Measurements from ENCODE around the gene ZNF813. TPM values are rescaled to one million over a fixed set of nuclear protein-coding genes. Genes with fewer than 3 reads are reported as not detected.
"Not testable (repeated sequence)": the region's sequence is repeated elsewhere in the genome, so short reads cannot be mapped to it uniquely, and the experiment has no call there.

Gene ZNF813
- total RNA-seq, 2 experiments from 2014 or later, result 5.8 to 7.4 TPM

DNA sequence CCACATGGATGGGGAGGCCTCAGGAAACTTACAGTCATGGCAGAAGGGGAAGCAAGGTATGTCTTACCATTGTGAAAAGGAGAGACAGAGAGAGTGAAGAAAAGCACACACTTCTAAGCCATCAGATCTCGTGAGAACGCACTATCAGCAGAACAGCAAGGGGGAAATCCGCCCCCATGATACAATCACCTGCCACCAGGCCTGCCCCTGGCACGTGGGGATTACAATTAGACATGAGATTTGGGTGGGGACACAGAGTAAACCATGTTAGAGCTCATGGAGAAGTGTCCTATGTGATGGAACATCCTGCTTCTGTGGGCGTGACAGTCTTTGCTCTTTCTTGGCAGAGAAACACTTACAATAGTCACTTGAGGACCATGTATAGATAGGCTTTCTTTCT is 42.3 kb downstream of the ZNF813 start:
- Mint-ChIP-seq H3K4me3 (no peak overlapping the region), H3K27me3 (peaks cover 12% of the 10 kb centered on the region), H3K36me3 (ENCODE audit: low read depth) (peaks cover 1% of the 10 kb centered on the region), H3K9me3 (ENCODE audit: low read depth) (no peaks in the 10 kb centered on the region), H3K27ac (no peak overlapping the region), H3K4me1 (no peaks in the 10 kb centered on the region)
- CTCF ChIA-PET, result no interaction called here
- ATAC-seq (no peak), DNase-seq (no peak)
- intact Hi-C loops (cut with DNase I, micrococcal nuclease), result no loop called here
- POLR2A ChIA-PET, result interaction anchor here (1.2 kb wide), 1 partner anchor 11 kb away, joined by 5 read pairs; no protein-coding TSS in a partner anchor

DNA sequence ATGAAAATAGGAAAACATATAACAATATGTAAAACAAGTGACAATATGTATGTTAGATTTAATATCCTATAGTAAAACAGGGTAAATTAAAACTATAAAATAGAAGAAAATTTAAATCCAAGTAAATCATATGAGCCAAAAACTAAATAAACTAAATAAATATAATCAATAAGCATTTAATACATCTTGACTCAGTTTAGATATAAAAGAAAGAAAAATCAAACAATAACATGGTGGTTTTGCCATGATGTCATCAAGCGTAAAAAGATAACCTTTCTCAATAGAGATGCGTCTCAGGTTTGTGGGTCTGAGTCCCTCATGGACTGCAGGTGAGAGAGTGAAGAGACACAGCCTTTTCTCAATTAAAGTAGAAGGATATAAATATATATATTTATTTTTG is 43.8 kb downstream of the ZNF813 start:
- Mint-ChIP-seq H3K4me3 (no peak overlapping the region), H3K36me3 (ENCODE audit: low read depth) (peaks cover under 1% of the 10 kb centered on the region), H3K4me1 (no peaks in the 10 kb centered on the region), H3K27ac (no peak overlapping the region), H3K9me3 (ENCODE audit: low read depth) (no peaks in the 10 kb centered on the region), H3K27me3 (peaks cover 9% of the 10 kb centered on the region)
- DNase-seq, result no peak
- ChIA-PET CTCF (no interaction called here), POLR2A (no interaction called here)
- no peak for ATAC-seq
- intact Hi-C loops (cut with DNase I, micrococcal nuclease), result no loop called here

DNA sequence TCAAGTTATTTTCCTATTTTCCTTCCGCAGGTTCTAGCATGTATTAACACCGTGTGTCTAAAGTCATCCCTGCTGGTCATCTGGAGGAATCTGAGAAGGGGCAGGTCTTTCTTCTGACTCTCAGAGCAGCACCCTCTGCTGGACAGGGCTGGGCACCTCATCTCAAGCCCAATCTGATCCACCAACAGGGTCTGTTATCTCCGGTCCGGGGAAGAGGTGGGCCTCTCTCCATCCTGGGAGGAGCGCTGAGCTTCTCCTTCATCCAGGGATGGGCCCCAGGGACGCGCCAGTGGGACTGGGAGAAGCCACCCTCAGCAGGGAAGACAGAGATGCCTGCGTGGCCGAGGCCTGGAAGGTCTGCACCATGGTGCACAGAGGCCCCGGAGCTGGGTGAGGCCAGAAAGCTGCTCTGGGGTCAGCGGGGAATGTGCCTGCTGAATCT is 44.4 kb downstream of the ZNF813 start:
- ChIA-PET CTCF (no interaction called here), POLR2A (no interaction called here)
- Mint-ChIP-seq H3K36me3 (ENCODE audit: low read depth) (no peaks in the 10 kb centered on the region), H3K27me3 (peaks cover 5% of the 10 kb centered on the region), H3K4me3 (no peak overlapping the region), H3K9me3 (ENCODE audit: low read depth) (no peaks in the 10 kb centered on the region), H3K27ac (no peak overlapping the region), H3K4me1 (no peaks in the 10 kb centered on the region)
- intact Hi-C loops (cut with DNase I, micrococcal nuclease), result loop anchor here (1.0 kb wide), 2 partner anchors 87 to 317 kb away; no protein-coding TSS in a partner anchor
- DNase-seq (peak; percentile 71), ATAC-seq (peak; percentile 84)

- H3K27me3 Mint-ChIP-seq; ATAC-seq; CTCF ChIA-PET; H3K9me3 Mint-ChIP-seq (ENCODE audit: low read depth); H3K36me3 Mint-ChIP-seq (ENCODE audit: low read depth); H3K4me1 Mint-ChIP-seq; H3K4me3 Mint-ChIP-seq; DNase-seq; POLR2A ChIA-PET; intact Hi-C loops (cut with DNase I, micrococcal nuclease); H3K27ac Mint-ChIP-seq: not testable (repeated sequence)
Observed at GRCh38 chr19:53515047-53515446, 47.5 kb downstream of the ZNF813 start.

- ATAC-seq (no peak), DNase-seq (no peak)
- Mint-ChIP-seq H3K27ac (no peak overlapping the region), H3K4me3 (no peak overlapping the region), H3K36me3 (ENCODE audit: low read depth) (peaks cover 12% of the 10 kb centered on the region), H3K9me3 (ENCODE audit: low read depth) (peaks cover 10% of the 10 kb centered on the region), H3K27me3 (no peaks in the 10 kb centered on the region), H3K4me1 (peaks cover 13% of the 10 kb centered on the region)
- ChIA-PET CTCF (no interaction called here), POLR2A (no interaction called here)
- intact Hi-C loops (cut with DNase I, micrococcal nuclease), result no loop called here
Observed at GRCh38 chr19:53517114-53517741, 49.7 kb downstream of the ZNF813 start.

DNA sequence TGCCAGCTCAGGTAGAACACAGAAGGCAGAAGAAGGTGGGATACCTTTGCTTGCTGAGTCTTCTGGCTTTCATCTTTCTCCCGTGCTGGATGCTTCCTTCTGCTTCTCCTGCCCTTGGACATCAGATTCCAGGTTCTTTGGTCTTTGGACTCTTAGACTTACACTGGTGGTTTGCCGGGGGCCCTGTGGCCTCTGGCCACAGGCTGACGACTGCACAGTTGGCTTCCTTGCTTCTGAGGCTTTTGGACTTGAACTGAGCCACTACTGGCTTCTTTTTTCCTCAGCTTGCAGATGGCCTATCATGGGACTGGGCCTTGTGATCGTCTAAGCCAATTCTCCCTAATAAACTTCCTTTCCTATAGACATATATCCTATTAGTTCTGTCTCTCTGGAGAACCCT is 50.6 kb downstream of the ZNF813 start:
- ATAC-seq, result no peak
- H3K9me3 Mint-ChIP-seq (ENCODE audit: low read depth), result peaks cover 10% of the 10 kb centered on the region
- intact Hi-C loops (cut with DNase I, micrococcal nuclease), result no loop called here
- no peaks in the 10 kb centered on the region for H3K27me3 Mint-ChIP-seq
- CTCF ChIA-PET, result no interaction called here
- peaks cover 16% of the 10 kb centered on the region for H3K36me3 Mint-ChIP-seq (ENCODE audit: low read depth)
- POLR2A ChIA-PET, result no interaction called here
- H3K4me3 Mint-ChIP-seq, result no peak overlapping the region
- DNase-seq, result no peak
- peaks cover 15% of the 10 kb centered on the region for H3K4me1 Mint-ChIP-seq
- H3K27ac Mint-ChIP-seq, result no peak overlapping the region

DNA sequence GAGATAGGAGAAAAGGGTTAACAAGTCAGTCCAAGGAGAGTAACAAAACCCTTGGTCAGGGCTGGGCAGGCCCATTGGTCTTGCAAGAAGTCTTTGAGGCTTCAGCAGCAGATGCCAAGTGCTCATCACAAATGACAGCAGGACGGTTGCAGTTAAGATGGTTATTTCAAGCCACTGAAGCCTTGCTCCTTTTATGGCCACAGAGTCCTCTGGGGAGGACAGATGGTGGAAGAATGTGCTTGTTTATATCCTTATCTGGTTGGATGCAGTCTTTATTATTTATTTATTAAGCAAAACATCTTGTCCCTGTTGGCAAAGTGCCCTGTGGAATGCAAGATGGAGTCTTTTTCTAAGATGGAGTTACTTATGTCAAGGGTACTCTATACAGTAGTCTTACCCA is 51.2 kb downstream of the ZNF813 start:
- ATAC-seq (no peak), DNase-seq (no peak)
- POLR2A ChIA-PET, result no interaction called here
- no peak overlapping the region for H3K4me3 Mint-ChIP-seq
- H3K4me1 Mint-ChIP-seq, result peaks cover 15% of the 10 kb centered on the region
- CTCF ChIA-PET, result no interaction called here
- peaks cover 10% of the 10 kb centered on the region for H3K9me3 Mint-ChIP-seq (ENCODE audit: low read depth)
- H3K27me3 Mint-ChIP-seq, result no peaks in the 10 kb centered on the region
- intact Hi-C loops (cut with DNase I, micrococcal nuclease), result loop anchor here in 1 of 2 experiments (1.0 kb wide), 1 partner anchor 264 kb away; the partner anchor contains the start of gene ZNF677
- peaks cover 22% of the 10 kb centered on the region for H3K36me3 Mint-ChIP-seq (ENCODE audit: low read depth)
- no peak overlapping the region for H3K27ac Mint-ChIP-seq

DNA sequence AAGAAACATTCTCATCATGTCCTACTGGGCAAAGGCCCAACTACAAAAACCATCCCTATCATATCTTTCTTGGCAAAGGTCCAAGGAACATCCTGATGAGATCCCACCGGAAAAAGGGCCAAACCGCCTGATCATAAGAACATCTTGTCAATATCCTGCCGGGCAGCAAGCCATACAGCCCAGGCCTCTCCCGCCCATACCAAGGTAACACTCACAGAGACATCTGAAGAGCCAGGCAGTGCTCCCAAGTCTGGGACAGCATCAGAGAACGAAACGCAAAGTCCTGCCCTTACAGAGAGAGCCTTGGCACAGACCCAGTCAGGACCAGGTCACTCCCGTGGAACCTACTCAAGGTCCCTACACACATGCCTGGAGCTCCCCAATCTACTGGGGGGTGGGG is 51.9 kb downstream of the ZNF813 start:
- CTCF ChIA-PET, result no interaction called here
- DNase-seq, result no peak
- H3K27me3 Mint-ChIP-seq, result no peaks in the 10 kb centered on the region
- peak overlapping the region; percentile 68 for H3K27ac Mint-ChIP-seq
- H3K9me3 Mint-ChIP-seq (ENCODE audit: low read depth), result peaks cover 10% of the 10 kb centered on the region
- POLR2A ChIA-PET, result no interaction called here
- intact Hi-C loops (cut with DNase I, micrococcal nuclease), result loop anchor here in 1 of 2 experiments (1.0 kb wide), 1 partner anchor 265 kb away; the partner anchor contains the start of gene ZNF677
- H3K4me3 Mint-ChIP-seq, result no peak overlapping the region
- peaks cover 15% of the 10 kb centered on the region for H3K4me1 Mint-ChIP-seq
- peaks cover 28% of the 10 kb centered on the region for H3K36me3 Mint-ChIP-seq (ENCODE audit: low read depth)
- no peak for ATAC-seq

DNA sequence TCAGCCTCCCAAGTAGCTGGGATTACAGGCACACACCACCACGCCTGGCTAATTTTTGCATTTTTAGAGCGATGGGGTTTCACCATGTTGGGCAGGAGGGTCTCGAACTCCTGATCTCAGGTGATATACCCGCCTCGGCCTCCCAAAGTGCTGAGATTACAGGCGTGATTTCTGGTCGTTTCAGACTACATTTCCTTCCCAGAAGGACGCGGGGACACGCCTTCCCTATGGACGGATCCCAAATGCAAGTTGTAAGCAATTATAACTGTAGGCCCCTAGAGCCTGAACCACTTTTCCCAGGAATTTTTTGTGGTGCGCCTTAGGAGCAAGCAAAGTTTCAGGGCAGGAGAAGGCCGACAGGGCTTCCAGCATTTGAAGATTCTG is 52.6 kb downstream of the ZNF813 start:
- H3K36me3 Mint-ChIP-seq (ENCODE audit: low read depth), result peaks cover 33% of the 10 kb centered on the region
- H3K27ac Mint-ChIP-seq, result peak overlapping the region; percentile 89
- ATAC-seq (no peak), DNase-seq (no peak)
- H3K27me3 Mint-ChIP-seq, result no peaks in the 10 kb centered on the region
- peaks cover 10% of the 10 kb centered on the region for H3K9me3 Mint-ChIP-seq (ENCODE audit: low read depth)
- H3K4me3 Mint-ChIP-seq, result peak overlapping the region; percentile 100
- H3K4me1 Mint-ChIP-seq, result peaks cover 15% of the 10 kb centered on the region
- CTCF ChIA-PET, result interaction anchor here (1.1 kb wide), 1 partner anchor 16 kb away, joined by 3 read pairs; no protein-coding TSS in a partner anchor
- POLR2A ChIA-PET, result interaction anchor here (0.6 to 1.2 kb wide), 3 partner anchors 16 to 83 kb away, joined by 5 to 6 read pairs (median 5); no protein-coding TSS in a partner anchor
- intact Hi-C loops (cut with DNase I, micrococcal nuclease), result loop anchor here (1.0 to 5.0 kb wide), 10 partner anchors 17 to 578 kb away; partner anchors contain the start of genes ZNF813 (in 2 of the 2), ZNF160 (in 1 of the 2), ZNF761 (in 1 of the 2) and ZNF765 (in 1 of the 2)

DNA sequence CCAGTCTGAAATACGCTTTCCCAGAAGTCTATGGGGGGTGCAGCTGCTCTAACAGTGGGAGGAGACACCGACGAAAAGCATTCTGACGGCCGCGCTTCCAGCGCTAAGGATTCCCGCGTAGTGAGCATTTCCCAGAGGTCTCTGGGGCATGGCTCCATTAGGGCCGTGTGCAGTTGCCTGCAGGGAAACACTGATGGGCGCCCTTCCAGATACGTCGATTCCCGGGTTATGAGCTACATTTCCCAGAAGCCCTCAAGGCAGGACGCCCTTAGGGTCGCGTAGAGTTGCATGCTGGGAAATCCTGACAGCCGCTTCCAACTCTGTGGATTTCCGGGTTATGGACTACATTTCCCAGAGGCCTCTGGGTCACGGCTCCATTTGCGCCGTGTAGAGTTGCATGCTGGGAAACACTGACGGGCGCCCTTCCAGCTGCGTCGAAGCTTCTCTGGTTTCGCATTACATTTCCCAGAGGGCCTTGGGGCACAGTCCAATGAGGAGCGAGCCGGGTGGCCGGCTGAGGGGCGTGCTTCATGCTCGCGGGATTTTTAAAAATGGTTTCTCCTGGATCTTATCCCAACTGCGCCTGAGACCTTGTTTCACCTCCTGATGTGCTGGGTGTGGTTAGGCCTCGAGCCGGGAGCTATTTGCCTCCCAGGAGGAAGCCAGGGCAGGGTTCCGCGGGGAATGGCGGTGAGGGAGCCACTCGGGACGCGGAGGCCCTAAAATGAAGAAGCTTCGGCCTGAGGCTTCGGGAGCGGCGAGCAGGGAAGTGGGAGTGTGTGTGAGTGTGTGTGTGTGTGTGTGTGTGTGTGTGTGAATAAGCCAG is 53.2 kb downstream of the ZNF813 start:
- ChIA-PET POLR2A (interaction anchor here (0.6 to 1.2 kb wide), 5 partner anchors 11 to 827 kb away, joined by 5 to 6 read pairs (median 5); no protein-coding TSS in a partner anchor), CTCF (interaction anchor here (0.7 to 1.1 kb wide), 2 partner anchors 16 to 210 kb away, joined by 3 read pairs; no protein-coding TSS in a partner anchor)
- peaks cover 39% of the 10 kb centered on the region for H3K36me3 Mint-ChIP-seq (ENCODE audit: low read depth)
- peaks cover 13% of the 10 kb centered on the region for H3K9me3 Mint-ChIP-seq (ENCODE audit: low read depth)
- no peaks in the 10 kb centered on the region for H3K27me3 Mint-ChIP-seq
- intact Hi-C loops (cut with DNase I, micrococcal nuclease), result loop anchor here (1.0 to 5.0 kb wide), 10 partner anchors 17 to 578 kb away; partner anchors contain the start of genes ZNF813 (in 2 of the 2), ZNF160 (in 1 of the 2), ZNF761 (in 1 of the 2) and ZNF765 (in 1 of the 2)
- ATAC-seq (peak; percentile 99), DNase-seq (peak; percentile 93)
- H3K4me1 Mint-ChIP-seq, result peaks cover 15% of the 10 kb centered on the region
- H3K27ac Mint-ChIP-seq, result peak overlapping the region; percentile 89
- H3K4me3 Mint-ChIP-seq, result peak overlapping the region; percentile 100

- Mint-ChIP-seq H3K9me3 (ENCODE audit: low read depth) (peaks cover 19% of the 10 kb centered on the region), H3K4me3 (peak overlapping the region; percentile 100), H3K4me1 (peaks cover 15% of the 10 kb centered on the region), H3K36me3 (ENCODE audit: low read depth) (peaks cover 44% of the 10 kb centered on the region), H3K27me3 (no peaks in the 10 kb centered on the region), H3K27ac (peak overlapping the region; percentile 89)
- intact Hi-C loops (cut with DNase I, micrococcal nuclease), result loop anchor here (5.0 kb wide), 4 partner anchors 54 to 579 kb away; partner anchors contain the start of genes ZNF160 (in 1 of the 2) and ZNF813 (in 1 of the 2)
- peak; percentile 38 for DNase-seq
- ChIA-PET CTCF (interaction anchor here (0.7 kb wide), 1 partner anchor 210 kb away, joined by 3 read pairs; no protein-coding TSS in a partner anchor), POLR2A (interaction anchor here (1.2 kb wide), 1 partner anchor 16 kb away, joined by 6 read pairs; no protein-coding TSS in a partner anchor)
- peak; percentile 2 for ATAC-seq
Observed at GRCh38 chr19:53521373-53522202, 54.1 kb downstream of the ZNF813 start.

All from activated CD4-positive, alpha-beta T cell treated with anti-CD3 and anti-CD28 coated beads for 36 hours (primary cell).